GM19035 (cell line): ENCODE data around the gene CANT1.
"Not testable (repeated sequence)": the region's sequence is repeated elsewhere in the genome, so short reads cannot be mapped to it uniquely, and the experiment has no call there.

Experiments used
- ATAC-seq: cut with Tn5 transposase; IDR thresholded peaks from one replicate; pipeline ENCODE4 v1.9.1; 2021; ENCODE audit not compliant: unreplicated experiment

The CANT1 gene

GRCh38 chr17:78977997-78978973 is 31.3 kb downstream of the CANT1 start:
- ATAC-seq = no peak

DNA sequence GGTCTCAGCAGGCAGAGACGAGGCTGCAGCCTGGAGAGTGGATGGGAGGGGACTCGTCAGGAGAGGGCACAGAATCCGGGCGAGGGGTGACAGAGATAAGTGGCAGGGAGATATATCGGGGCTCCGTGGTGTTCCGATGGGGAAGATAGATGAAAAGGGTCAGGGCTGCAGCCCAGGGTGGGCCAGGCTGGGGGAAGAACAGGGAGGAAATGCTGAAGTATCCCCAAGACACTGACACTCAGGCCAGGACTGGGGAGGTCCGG is 32.0 kb downstream of the CANT1 start:
- ATAC-seq = no peak

GRCh38 chr17:78976907-78977680 is 32.5 kb downstream of the CANT1 start:
- no peak for ATAC-seq

DNA sequence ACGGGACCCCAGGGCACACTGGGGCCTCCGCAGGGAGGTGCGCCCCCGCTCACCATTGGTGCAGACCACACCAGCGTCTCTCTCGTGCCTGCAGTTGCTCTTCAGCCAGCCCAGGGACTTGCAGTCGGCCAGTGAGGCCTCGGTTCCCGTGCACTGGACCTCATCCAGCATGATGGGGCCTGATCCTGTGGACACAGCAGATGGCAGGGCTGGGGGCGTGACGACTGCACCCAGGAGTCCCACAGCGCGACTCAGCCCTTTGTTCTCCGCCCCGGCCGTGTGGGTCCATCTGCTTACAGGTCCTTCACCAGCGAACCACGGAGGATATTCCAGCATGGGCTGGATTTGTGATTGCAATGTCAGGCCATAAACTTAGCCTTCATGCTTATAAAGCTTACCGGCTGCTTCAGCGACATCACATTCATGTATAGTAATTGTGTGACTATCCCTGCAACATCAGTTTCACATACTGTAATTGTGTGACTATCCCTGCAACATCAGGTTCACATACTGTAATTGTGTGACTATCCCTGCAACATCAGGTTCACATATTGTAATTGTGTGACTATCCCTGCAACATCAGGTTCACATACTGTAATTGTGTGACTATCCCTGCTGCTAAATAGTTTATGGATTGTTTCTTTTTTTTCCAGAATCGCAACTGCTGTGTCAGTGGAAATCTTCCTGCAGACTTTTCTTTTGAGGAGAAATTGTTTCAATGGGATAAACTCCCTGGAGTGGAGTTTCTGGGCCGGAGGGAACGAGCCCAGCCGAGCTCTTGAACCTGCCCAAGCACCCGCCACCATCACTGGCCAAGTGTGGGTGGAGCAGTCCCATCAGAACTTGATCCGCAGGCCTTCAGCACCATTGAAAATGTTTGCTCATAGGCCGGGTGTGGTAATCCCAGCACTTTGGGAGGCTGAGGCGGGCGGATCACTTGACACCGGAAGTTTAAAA is 34.7 kb downstream of the CANT1 start:
- ATAC-seq = no peak

- no peak for ATAC-seq
Measured at GRCh38 chr17:78973792-78974520, 35.6 kb downstream of the CANT1 start.

DNA sequence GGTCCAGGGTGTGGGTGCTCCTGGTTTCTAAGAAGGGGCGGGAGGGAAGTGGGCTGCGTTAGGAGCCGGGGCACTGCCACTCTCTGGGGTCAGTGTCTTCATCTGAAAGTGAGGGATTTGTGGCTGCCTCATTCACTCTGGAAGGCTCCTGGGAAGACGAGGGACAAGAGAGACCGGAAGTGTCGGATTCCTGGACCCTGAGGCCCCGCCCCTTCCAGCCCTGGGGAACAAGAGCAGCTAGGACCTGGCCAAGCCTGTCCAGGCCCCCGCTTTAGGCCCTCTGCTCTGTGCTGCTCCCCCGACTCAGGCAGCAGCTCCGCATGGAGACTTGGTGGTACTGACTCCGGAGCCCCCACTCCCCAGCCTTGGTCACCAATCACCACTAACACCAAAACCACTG is 36.4 kb downstream of the CANT1 start:
- no peak for ATAC-seq

DNA sequence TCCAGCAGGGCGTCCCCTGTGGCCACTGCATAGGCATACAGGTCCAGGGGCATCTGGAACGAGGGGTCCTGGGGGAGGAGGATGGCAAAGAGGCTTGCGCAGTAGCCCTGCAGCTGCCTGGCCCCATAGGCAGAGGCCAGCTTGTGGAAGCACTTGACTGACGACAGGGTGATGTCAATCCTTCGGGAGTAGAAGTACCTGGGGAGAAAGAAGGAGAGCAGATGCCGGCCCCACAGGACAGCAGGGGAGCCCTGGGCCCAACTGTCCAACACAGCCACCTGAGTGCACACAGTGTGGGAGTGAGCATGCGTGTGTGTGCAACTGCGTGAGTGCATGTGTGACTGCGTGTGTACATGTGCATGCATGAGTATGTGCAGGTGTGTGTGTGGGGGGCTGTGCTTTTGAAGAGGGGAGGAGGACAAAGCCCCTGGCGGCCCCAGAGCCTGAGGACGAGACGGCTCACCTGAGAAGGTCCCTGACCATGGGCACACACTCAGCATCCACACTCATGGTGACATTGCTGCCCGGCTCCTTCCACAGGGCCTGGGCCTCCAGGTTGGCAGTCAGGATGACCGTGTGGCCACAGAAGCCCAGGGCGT is 37.0 kb downstream of the CANT1 start:
- no peak for ATAC-seq

GRCh38 chr17:78971756-78972506 is 37.6 kb downstream of the CANT1 start:
- ATAC-seq = no peak

- ATAC-seq = no peak
Measured at GRCh38 chr17:78970834-78971755, 38.5 kb downstream of the CANT1 start.

GRCh38 chr17:78969865-78970264 is 39.7 kb downstream of the CANT1 start:
- no peak for ATAC-seq

DNA sequence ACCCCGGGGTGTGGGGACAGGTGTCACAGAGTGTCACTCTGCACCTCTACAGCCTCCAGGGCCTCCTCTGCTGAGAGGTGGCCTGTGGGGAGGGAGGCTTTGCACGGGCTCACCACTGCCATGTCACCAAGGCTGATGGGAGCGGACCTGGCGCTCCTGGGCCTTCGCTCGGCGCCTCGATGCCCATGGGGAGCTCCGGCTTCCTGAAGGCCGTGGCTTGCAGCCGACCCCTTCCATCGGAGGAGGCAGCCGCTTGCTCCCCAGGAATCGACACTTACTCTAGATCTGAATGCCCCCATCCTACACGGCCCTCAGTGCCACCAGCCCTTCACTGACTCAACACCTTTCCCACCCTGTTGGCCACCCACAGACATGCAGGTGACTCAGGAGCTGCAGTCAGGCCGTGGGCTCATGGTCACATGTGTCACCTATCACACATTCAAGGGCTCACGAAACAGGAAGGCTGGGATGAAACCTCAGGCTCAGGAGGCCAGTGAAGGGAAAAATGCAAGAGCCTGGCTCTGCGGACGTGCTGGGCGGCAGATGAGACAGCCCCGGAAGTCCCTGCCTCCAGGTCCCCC is 41.7 kb downstream of the CANT1 start:
- ATAC-seq = no peak

DNA sequence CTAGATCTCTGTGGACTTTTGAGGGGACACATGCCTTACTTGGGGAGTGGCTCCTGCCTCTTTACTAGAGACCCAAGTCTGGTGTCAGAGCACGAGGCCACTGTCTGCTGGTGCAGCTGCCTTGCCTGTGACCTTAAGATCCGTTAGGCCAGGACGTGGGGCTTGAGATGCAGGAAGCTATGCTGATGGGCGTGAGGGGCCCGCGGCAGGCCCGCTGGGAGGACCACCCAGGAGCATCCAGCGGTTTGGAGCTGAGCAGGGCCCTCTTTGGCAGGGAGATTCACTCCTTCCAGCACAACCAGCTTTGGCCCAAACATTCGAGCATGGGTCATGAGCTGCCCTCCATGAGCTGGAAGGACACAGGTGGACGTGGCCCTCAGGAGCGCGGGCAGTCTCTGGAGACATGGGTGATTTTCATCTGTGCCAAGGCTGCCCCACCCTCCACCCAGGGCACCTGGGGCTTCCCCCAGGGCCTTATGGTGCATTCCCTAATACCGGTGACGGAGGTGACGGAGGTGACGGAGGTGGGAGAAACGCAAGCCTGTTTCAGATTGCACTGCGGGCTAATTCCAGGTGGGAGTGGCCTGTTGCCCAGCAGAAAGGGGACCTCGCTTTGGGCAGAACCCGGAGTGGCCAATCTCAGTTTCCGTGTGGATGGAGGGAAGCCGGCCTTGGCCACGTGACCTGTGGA is 42.5 kb downstream of the CANT1 start:
- ATAC-seq = no peak

GRCh38 chr17:78966123-78966813 is 43.3 kb downstream of the CANT1 start:
- ATAC-seq = no peak

DNA sequence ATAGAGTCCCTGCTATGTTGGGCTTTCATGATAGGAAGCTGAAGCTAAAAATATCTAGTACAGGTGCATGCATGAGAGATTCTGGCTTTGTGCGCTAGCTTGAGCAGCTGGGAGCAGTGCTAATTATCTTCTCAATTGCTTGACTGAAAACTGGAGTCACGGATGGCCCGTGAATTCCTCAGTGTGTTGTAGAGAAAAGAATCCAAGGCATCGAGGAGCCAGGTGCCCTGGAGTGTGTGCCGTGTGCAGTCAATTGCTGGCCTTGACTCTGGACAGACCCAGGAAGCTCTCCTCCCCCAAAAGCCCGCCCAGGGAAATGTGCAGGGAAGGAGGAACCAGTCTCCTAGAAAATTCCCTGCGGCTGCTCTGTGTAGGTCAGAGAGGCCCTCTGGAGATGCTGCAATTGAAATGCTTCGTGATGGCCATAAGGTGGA is 44.1 kb downstream of the CANT1 start:
- ATAC-seq = no peak

DNA sequence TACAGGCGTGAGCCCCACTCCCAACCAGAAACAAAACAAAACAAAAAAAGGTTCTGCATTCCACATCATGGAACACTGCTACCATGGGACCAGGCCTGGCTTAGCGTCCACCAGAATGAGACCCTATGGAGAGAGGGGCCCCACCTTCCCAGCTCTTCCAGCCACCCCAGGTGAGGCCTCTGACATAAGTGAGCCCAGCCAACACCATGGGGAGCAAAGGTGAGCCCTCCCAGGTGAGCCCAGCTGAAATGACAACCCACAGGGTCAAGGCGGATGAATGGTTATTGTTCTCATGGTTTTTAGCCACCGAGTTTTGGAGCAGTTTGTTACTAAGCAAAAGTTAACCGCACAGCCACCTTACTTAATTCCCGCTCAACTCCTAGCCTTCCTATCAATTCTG is 46.2 kb downstream of the CANT1 start:
- ATAC-seq = no peak

GRCh38 chr17:78962984-78963348 is 46.6 kb downstream of the CANT1 start:
- not testable (repeated sequence) for ATAC-seq
